ENCODE results near the gene HNRNPA3.
A peak's percentile ranks its signal among the peaks of the same experiment; 100 is the strongest.

The HNRNPA3 gene

DNA sequence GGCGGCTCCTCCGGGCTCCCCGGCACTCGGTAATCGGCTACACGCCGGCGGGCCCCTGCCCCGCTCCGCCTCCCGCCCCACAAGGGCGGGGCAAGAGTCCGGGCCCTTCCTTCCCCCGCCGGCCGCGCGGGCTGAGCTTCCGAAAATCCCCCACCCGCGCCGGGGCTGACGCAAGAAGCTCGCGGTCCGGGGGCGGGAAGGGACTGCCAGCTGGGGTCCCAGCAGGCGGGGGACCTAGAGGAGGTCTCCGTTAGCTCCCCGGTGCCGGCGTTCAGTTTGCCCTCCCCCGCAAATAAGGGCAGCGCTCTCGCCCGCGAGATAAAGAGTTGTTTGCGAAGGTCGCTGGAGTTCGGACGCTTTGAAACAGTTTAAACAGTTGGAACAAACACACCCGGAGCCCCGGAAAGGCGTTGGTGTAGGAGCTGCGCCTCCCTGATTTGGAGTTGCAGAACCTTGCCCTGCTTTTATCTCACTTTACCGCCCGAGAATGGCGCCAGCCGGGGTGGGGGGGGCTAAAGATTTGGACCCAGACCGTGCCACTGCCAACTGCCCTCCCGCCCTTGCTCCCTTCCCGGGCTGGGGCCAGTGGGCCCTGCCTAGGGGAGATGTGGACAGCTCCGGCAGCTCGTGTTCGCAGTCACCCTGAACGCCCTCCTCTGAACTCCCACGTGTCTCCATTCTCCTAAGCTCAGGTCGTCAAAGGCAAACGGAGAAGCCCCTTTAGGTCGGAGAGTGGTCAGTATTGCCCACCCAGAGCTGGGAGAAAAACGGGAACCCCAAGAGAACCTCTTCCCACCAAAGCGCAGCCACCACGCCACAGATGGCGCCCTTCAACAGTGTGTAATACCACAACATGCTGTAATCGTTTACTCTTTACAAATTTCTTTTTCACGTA lies 52.3 kb downstream of the HNRNPA3 start, which contains the start of gene NFE2L2 (continued):
- TF ChIP-seq, protein P1, sequence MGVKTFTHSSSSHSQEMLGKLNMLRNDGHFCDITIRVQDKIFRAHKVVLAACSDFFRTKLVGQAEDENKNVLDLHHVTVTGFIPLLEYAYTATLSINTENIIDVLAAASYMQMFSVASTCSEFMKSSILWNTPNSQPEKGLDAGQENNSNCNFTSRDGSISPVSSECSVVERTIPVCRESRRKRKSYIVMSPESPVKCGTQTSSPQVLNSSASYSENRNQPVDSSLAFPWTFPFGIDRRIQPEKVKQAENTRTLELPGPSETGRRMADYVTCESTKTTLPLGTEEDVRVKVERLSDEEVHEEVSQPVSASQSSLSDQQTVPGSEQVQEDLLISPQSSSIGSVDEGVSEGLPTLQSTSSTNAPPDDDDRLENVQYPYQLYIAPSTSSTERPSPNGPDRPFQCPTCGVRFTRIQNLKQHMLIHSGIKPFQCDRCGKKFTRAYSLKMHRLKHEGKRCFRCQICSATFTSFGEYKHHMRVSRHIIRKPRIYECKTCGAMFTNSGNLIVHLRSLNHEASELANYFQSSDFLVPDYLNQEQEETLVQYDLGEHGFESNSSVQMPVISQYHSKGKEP (tag by site-specific recombination; IDR thresholded peaks at IDR 0.05): no peak
- TF ChIP-seq, protein P2, sequence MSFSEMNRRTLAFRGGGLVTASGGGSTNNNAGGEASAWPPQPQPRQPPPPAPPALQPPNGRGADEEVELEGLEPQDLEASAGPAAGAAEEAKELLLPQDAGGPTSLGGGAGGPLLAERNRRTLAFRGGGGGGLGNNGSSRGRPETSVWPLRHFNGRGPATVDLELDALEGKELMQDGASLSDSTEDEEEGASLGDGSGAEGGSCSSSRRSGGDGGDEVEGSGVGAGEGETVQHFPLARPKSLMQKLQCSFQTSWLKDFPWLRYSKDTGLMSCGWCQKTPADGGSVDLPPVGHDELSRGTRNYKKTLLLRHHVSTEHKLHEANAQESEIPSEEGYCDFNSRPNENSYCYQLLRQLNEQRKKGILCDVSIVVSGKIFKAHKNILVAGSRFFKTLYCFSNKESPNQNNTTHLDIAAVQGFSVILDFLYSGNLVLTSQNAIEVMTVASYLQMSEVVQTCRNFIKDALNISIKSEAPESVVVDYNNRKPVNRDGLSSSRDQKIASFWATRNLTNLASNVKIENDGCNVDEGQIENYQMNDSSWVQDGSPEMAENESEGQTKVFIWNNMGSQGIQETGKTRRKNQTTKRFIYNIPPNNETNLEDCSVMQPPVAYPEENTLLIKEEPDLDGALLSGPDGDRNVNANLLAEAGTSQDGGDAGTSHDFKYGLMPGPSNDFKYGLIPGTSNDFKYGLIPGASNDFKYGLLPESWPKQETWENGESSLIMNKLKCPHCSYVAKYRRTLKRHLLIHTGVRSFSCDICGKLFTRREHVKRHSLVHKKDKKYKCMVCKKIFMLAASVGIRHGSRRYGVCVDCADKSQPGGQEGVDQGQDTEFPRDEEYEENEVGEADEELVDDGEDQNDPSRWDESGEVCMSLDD (tag by site-specific recombination; IDR thresholded peaks at IDR 0.05): peak; percentile 46; the same call in 1 of the 2 replicates
- no peak for TF ChIP-seq BCL6B (tag by site-specific recombination; IDR thresholded peaks at IDR 0.05)
- TF ChIP-seq SCRT1 (tag by site-specific recombination; IDR thresholded peaks at IDR 0.05; ENCODE audit: borderline replicate concordance): no peak
- TF ChIP-seq ZNF133 (tag by site-specific recombination; IDR thresholded peaks at IDR 0.05): no peak
- TF ChIP-seq ZNF843 (tag by site-specific recombination; IDR thresholded peaks at IDR 0.05): no peak; the same call in 1 of the 2 replicates
- TF ChIP-seq KLF1 (tag by site-specific recombination; IDR thresholded peaks at IDR 0.05): peak; percentile 54
- no peak for TF ChIP-seq ZNF560 (tag by site-specific recombination; IDR thresholded peaks at IDR 0.05; ENCODE audit: borderline replicate concordance)
- peak; percentile 83 for TF ChIP-seq ZNF335 (tag by site-specific recombination; conservative IDR thresholded peaks at IDR 0.05)
- no peak for TF ChIP-seq SALL2 (tag by site-specific recombination; IDR thresholded peaks at IDR 0.05; ENCODE audit: borderline replicate concordance)
- TF ChIP-seq GLI4 (tag by site-specific recombination; IDR thresholded peaks at IDR 0.05): no peak
- TF ChIP-seq ZBTB49 (tag by site-specific recombination; IDR thresholded peaks at IDR 0.05; ENCODE audit: low read depth): no peak
- no peak for TF ChIP-seq ZNF776 (tag by site-specific recombination; IDR thresholded peaks at IDR 0.05; ENCODE audit: borderline replicate concordance)
- no peak for TF ChIP-seq ZNF530 (tag by site-specific recombination; IDR thresholded peaks at IDR 0.05; ENCODE audit: low read depth)
- peak; percentile 92 for TF ChIP-seq PATZ1 (tag by site-specific recombination; IDR thresholded peaks at IDR 0.05)
- TF ChIP-seq KLF16 (tag by site-specific recombination; IDR thresholded peaks at IDR 0.05): peak; percentile 72
- no peak for TF ChIP-seq ZNF514 (tag by site-specific recombination; IDR thresholded peaks at IDR 0.05)
- no peak for TF ChIP-seq ZNF10 (tag by site-specific recombination; IDR thresholded peaks at IDR 0.05)
- TF ChIP-seq HOXC10 (CRISPR knock-in tag; IDR thresholded peaks at IDR 0.05): no peak
- no peak for TF ChIP-seq ZNF544 (tag by site-specific recombination; IDR thresholded peaks at IDR 0.05)
- peak; percentile 89 for TF ChIP-seq ZFP69B (tag by site-specific recombination; IDR thresholded peaks at IDR 0.05)
- TF ChIP-seq ZFP37 (tag by site-specific recombination; IDR thresholded peaks at IDR 0.05): 0 out of 2 replicates have a peak, but pooled peaks have one; percentile 76
- no peak for TF ChIP-seq ZNF266 (tag by site-specific recombination; IDR thresholded peaks at IDR 0.05; ENCODE audit: low read depth)
- no peak for TF ChIP-seq ZNF404 (tag by site-specific recombination; IDR thresholded peaks at IDR 0.05)
- peak; percentile 36 for TF ChIP-seq OSR2 (tag by site-specific recombination; IDR thresholded peaks at IDR 0.05)
- TF ChIP-seq ZSCAN30 (tag by site-specific recombination; IDR thresholded peaks at IDR 0.05): peak; percentile 73; the same call in 1 of the 2 replicates
- no peak for TF ChIP-seq OVOL3 (tag by site-specific recombination; IDR thresholded peaks at IDR 0.05)
- no peak for TF ChIP-seq ZNF585B (tag by site-specific recombination; IDR thresholded peaks at IDR 0.05)
